GM10266 (cell line): ENCODE data around the gene TF.
"Not testable (repeated sequence)": the region's sequence is repeated elsewhere in the genome, so short reads cannot be mapped to it uniquely, and the experiment has no call there.

Source experiments
- DNase-seq: peaks from one replicate; pipeline ENCODE4 v3.0.0; 2012; ENCODE audit errors: extremely low spot score
- CTCF ChIP-seq: IDR thresholded peaks from 2 replicates; pipeline ENCODE4 v1.5.1; 2012; ENCODE audit warnings: mild to moderate bottlenecking, low read depth; ENCODE audit not compliant: control insufficient read depth, insufficient read depth; ENCODE audit errors: missing control alignments

The TF gene

GRCh38 chr3:133779626-133780203, 33.5 kb downstream of the TF start:
- DNase-seq: no peak
- TF ChIP-seq CTCF: no peak

- not testable (repeated sequence) for DNase-seq
These were observed 34.6 kb downstream of the TF start for GRCh38 chr3:133780756-133781155.

- DNase-seq: no peak
- TF ChIP-seq CTCF: no peak
These were observed 35.4 kb downstream of the TF start for GRCh38 chr3:133781570-133781969.

- no peak for TF ChIP-seq CTCF
- no peak for DNase-seq
These were observed 36.3 kb downstream of the TF start for GRCh38 chr3:133782454-133782853.

GRCh38 chr3:133783762-133784161, 37.6 kb downstream of the TF start:
- TF ChIP-seq CTCF: no peak

GRCh38 chr3:133788024-133788423, 41.8 kb downstream of the TF start:
- no peak for TF ChIP-seq CTCF

More at GRCh38 chr3:133783762-133784161, 37.6 kb downstream of the TF start:
- DNase-seq: no peak

GRCh38 chr3:133792171-133792763, 46.1 kb downstream of the TF start:
- TF ChIP-seq CTCF: no peak
- DNase-seq: no peak

More at GRCh38 chr3:133788024-133788423, 41.8 kb downstream of the TF start:
- no peak for DNase-seq
